ENCODE data around the gene MYRIP. TPM values are rescaled to one million over a fixed set of nuclear protein-coding genes. Genes with fewer than 3 reads are reported as not detected.

The MYRIP gene
- total RNA-seq, 1 experiment from 2014 or later = 1.6 TPM

- H3K4me3 Mint-ChIP-seq = no peak overlapping the region
- H3K9me3 Mint-ChIP-seq = peaks cover 12% of the 10 kb centered on the region; the same call in 1 of the 2 replicates
- peaks cover 25% of the 10 kb centered on the region for H3K4me1 Mint-ChIP-seq
- H3K27ac Mint-ChIP-seq = no peak overlapping the region
- H3K27me3 Mint-ChIP-seq (ENCODE audit: low read depth) = no peaks in the 10 kb centered on the region
- peaks cover 4% of the 10 kb centered on the region; the same call in 1 of the 2 replicates for H3K36me3 Mint-ChIP-seq
- ATAC-seq (no peak), DNase-seq (ENCODE audit: low spot score) (no peak)
- ChIA-PET CTCF (interaction anchor here (1.3 kb wide), 1 partner anchor 96 kb away, joined by 4 read pairs; no protein-coding TSS in a partner anchor), POLR2A (no interaction called here)
- TF ChIP-seq HMGA2 (CRISPR knock-in tag; IDR thresholded peaks at IDR 0.05) (no peak), USF2 (CRISPR knock-in tag; IDR thresholded peaks at IDR 0.05) (no peak), ELF4 (CRISPR knock-in tag; IDR thresholded peaks at IDR 0.05; ENCODE audit: low read depth) (no peak), ZNF121 (CRISPR knock-in tag; IDR thresholded peaks at IDR 0.05) (no peak), FOXK1 (CRISPR knock-in tag; IDR thresholded peaks at IDR 0.05) (no peak), ZBTB21 (CRISPR knock-in tag; IDR thresholded peaks at IDR 0.05; ENCODE audit: borderline replicate concordance) (no peak), FOXJ3 (CRISPR knock-in tag; IDR thresholded peaks at IDR 0.05; ENCODE audit: borderline replicate concordance) (no peak), ZNF423 (CRISPR knock-in tag; IDR thresholded peaks at IDR 0.05) (no peak), EMX1 (CRISPR knock-in tag; IDR thresholded peaks at IDR 0.05) (no peak), ZNF396 (CRISPR knock-in tag; IDR thresholded peaks at IDR 0.05; ENCODE audit: borderline replicate concordance) (no peak), GABPB1 (CRISPR knock-in tag; IDR thresholded peaks at IDR 0.05) (no peak)
- TF ChIP-seq, protein P1, sequence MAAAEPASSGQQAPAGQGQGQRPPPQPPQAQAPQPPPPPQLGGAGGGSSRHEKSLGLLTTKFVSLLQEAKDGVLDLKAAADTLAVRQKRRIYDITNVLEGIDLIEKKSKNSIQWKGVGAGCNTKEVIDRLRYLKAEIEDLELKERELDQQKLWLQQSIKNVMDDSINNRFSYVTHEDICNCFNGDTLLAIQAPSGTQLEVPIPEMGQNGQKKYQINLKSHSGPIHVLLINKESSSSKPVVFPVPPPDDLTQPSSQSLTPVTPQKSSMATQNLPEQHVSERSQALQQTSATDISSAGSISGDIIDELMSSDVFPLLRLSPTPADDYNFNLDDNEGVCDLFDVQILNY (CRISPR knock-in tag; IDR thresholded peaks at IDR 0.05) = no peak
- TF ChIP-seq, protein P2, sequence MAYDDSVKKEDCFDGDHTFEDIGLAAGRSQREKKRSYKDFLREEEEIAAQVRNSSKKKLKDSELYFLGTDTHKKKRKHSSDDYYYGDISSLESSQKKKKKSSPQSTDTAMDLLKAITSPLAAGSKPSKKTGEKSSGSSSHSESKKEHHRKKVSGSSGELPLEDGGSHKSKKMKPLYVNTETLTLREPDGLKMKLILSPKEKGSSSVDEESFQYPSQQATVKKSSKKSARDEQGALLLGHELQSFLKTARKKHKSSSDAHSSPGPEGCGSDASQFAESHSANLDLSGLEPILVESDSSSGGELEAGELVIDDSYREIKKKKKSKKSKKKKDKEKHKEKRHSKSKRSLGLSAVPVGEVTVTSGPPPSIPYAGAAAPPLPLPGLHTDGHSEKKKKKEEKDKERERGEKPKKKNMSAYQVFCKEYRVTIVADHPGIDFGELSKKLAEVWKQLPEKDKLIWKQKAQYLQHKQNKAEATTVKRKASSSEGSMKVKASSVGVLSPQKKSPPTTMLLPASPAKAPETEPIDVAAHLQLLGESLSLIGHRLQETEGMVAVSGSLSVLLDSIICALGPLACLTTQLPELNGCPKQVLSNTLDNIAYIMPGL (CRISPR knock-in tag; IDR thresholded peaks at IDR 0.05) = no peak
- TF ChIP-seq, protein P3, sequence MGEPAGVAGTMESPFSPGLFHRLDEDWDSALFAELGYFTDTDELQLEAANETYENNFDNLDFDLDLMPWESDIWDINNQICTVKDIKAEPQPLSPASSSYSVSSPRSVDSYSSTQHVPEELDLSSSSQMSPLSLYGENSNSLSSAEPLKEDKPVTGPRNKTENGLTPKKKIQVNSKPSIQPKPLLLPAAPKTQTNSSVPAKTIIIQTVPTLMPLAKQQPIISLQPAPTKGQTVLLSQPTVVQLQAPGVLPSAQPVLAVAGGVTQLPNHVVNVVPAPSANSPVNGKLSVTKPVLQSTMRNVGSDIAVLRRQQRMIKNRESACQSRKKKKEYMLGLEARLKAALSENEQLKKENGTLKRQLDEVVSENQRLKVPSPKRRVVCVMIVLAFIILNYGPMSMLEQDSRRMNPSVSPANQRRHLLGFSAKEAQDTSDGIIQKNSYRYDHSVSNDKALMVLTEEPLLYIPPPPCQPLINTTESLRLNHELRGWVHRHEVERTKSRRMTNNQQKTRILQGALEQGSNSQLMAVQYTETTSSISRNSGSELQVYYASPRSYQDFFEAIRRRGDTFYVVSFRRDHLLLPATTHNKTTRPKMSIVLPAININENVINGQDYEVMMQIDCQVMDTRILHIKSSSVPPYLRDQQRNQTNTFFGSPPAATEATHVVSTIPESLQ (CRISPR knock-in tag; IDR thresholded peaks at IDR 0.05) = no peak
Measured at GRCh38 chr3:40287248-40287647, 477.8 kb downstream of the MYRIP start.

DNA sequence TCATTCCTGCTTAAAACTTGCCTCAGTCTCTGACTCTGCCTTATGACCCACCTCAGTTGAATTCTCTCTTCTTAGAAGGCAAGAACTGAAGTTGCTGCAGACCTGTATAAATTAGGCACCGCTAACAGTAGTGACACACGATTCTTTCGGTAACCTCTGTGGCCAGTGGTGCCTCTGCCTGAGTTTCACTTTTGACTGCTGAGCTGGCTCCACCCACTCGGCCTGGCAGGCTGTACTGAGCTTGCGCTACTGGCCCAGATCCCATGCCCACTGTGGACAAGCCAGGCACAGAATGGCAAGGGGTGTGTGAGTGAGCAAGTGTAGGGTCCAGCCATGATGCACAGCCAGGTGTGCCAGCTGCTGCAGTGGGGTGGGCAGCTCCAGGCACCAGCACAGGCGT lies 481.0 kb downstream of the MYRIP start:
- Mint-ChIP-seq H3K9me3 (no peaks in the 10 kb centered on the region), H3K4me3 (no peak overlapping the region), H3K27me3 (ENCODE audit: low read depth) (no peaks in the 10 kb centered on the region), H3K27ac (0 out of 2 replicates have a peak overlapping the region, but pooled peaks have one; percentile 17), H3K36me3 (no peaks in the 10 kb centered on the region), H3K4me1 (peaks cover 40% of the 10 kb centered on the region)
- ChIA-PET POLR2A (interaction anchor here (1.2 kb wide), 1 partner anchor 19 kb away, joined by 5 read pairs; the partner anchor contains the start of gene EIF1B), CTCF (interaction anchor here (0.8 to 2.3 kb wide), 5 partner anchors 19 to 566 kb away, joined by 3 to 12 read pairs (median 4); partner anchors contain the start of gene EIF1B)
- ATAC-seq (peak; percentile 56), DNase-seq (ENCODE audit: low spot score) (peak; percentile 25)
- TF ChIP-seq USF2 (CRISPR knock-in tag; IDR thresholded peaks at IDR 0.05) (no peak), ZBTB43 (CRISPR knock-in tag; IDR thresholded peaks at IDR 0.05) (no peak), CBFB (CRISPR knock-in tag; IDR thresholded peaks at IDR 0.05; ENCODE audit: low read depth) (no peak), ERG (CRISPR knock-in tag; IDR thresholded peaks at IDR 0.05) (no peak), SMAD4 (CRISPR knock-in tag; IDR thresholded peaks at IDR 0.05) (no peak), ATF2 (CRISPR knock-in tag; IDR thresholded peaks at IDR 0.05; ENCODE audit: borderline replicate concordance, low read depth) (no peak)
- TF ChIP-seq, protein P4, sequence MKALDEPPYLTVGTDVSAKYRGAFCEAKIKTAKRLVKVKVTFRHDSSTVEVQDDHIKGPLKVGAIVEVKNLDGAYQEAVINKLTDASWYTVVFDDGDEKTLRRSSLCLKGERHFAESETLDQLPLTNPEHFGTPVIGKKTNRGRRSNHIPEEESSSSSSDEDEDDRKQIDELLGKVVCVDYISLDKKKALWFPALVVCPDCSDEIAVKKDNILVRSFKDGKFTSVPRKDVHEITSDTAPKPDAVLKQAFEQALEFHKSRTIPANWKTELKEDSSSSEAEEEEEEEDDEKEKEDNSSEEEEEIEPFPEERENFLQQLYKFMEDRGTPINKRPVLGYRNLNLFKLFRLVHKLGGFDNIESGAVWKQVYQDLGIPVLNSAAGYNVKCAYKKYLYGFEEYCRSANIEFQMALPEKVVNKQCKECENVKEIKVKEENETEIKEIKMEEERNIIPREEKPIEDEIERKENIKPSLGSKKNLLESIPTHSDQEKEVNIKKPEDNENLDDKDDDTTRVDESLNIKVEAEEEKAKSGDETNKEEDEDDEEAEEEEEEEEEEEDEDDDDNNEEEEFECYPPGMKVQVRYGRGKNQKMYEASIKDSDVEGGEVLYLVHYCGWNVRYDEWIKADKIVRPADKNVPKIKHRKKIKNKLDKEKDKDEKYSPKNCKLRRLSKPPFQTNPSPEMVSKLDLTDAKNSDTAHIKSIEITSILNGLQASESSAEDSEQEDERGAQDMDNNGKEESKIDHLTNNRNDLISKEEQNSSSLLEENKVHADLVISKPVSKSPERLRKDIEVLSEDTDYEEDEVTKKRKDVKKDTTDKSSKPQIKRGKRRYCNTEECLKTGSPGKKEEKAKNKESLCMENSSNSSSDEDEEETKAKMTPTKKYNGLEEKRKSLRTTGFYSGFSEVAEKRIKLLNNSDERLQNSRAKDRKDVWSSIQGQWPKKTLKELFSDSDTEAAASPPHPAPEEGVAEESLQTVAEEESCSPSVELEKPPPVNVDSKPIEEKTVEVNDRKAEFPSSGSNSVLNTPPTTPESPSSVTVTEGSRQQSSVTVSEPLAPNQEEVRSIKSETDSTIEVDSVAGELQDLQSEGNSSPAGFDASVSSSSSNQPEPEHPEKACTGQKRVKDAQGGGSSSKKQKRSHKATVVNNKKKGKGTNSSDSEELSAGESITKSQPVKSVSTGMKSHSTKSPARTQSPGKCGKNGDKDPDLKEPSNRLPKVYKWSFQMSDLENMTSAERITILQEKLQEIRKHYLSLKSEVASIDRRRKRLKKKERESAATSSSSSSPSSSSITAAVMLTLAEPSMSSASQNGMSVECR (CRISPR knock-in tag; IDR thresholded peaks at IDR 0.05; ENCODE audit: borderline replicate concordance) = no peak
